RWPE1 (cell line): ENCODE measurements around the gene HACE1.
A peak's percentile ranks its signal among the peaks of the same experiment; 100 is the strongest.

Experiments used
- CTCF ChIA-PET: fragments of 350-600 bp; sonication (Branson Sonifier 250); formaldehyde crosslinking; extraction: SDS; loops from one replicate; lab custom pipeline; 2021; lab: Yijun Ruan, JAX
- POLR2A ChIA-PET: fragments of 400-600 bp; formaldehyde crosslinking; extraction: SDS; loops from one replicate; lab custom pipeline; 2020; ENCODE audit warnings: antibody characterized with exemption; ENCODE audit not compliant: low non-redundant PET; lab: Yijun Ruan, JAX
- DNase-seq: peaks from one replicate; pipeline ENCODE4 v3.0.0; 2012; ENCODE audit warnings: low spot score
- H3K27ac ChIP-seq: fragments of 450-650 bp; 2 replicates; pipeline ENCODE4 v1.5.1; 2017
- TF ChIP-seq, protein P1 (sequence below): fragments of 450-650 bp; conservative IDR thresholded peaks from 2 replicates; pipeline ENCODE4 v1.5.1; 2017; ENCODE audit warnings: low read depth, mild to moderate bottlenecking

The HACE1 gene

DNA sequence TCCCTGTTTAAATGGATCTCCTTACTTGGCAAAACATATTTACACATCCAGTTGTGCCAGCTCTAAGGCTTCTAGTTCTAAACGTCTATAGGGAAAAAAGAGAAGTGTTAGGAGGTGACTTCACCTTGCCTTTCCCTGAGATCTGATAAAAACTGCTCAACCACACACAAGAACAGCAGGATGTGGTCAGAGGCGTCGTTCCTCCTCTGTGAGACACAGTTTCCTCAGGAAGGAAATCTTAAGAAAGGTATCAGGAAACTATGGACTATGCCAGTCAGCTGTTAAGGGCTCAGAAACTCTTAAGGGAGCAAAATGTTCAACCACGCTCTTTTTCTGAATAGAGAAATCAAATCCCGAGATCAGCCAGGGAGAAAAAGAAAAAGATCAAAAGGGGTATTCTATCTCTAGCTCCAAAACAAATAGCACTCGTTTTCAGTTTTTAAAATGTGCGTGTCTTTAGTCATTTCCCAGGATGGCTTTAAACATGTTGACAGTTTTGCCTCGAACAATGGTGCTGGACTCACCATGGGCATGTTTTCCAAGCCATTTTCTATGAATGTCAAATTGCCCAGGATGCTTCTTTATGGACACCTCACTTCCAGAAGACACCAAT, 154.5 kb downstream of the HACE1 start:
- DNase-seq: peak; percentile 36
- TF ChIP-seq, protein P1, sequence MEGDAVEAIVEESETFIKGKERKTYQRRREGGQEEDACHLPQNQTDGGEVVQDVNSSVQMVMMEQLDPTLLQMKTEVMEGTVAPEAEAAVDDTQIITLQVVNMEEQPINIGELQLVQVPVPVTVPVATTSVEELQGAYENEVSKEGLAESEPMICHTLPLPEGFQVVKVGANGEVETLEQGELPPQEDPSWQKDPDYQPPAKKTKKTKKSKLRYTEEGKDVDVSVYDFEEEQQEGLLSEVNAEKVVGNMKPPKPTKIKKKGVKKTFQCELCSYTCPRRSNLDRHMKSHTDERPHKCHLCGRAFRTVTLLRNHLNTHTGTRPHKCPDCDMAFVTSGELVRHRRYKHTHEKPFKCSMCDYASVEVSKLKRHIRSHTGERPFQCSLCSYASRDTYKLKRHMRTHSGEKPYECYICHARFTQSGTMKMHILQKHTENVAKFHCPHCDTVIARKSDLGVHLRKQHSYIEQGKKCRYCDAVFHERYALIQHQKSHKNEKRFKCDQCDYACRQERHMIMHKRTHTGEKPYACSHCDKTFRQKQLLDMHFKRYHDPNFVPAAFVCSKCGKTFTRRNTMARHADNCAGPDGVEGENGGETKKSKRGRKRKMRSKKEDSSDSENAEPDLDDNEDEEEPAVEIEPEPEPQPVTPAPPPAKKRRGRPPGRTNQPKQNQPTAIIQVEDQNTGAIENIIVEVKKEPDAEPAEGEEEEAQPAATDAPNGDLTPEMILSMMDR: no peak
- POLR2A ChIA-PET: no interaction called here
- H3K27ac ChIP-seq: no peak overlapping the region
- CTCF ChIA-PET: no interaction called here

DNA sequence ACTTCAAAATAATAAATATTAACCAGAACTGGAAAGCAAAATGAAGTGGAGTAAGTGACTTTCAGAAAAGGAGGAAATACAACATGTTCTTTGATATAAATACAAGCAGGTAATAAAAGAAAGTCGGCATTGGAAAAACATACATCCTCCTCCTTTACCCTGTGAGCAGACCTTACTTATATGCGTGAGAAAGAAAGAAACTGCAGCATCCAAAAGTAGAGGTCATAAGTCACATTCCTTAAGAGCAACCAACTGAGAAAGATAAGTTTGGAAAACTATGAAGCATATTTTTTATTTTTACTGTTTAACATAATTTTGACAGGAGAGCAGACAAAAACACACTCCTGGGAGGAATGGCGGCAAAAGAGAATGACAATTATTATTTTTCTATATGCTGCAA, 155.5 kb downstream of the HACE1 start:
- TF ChIP-seq, protein P1: no peak

DNA sequence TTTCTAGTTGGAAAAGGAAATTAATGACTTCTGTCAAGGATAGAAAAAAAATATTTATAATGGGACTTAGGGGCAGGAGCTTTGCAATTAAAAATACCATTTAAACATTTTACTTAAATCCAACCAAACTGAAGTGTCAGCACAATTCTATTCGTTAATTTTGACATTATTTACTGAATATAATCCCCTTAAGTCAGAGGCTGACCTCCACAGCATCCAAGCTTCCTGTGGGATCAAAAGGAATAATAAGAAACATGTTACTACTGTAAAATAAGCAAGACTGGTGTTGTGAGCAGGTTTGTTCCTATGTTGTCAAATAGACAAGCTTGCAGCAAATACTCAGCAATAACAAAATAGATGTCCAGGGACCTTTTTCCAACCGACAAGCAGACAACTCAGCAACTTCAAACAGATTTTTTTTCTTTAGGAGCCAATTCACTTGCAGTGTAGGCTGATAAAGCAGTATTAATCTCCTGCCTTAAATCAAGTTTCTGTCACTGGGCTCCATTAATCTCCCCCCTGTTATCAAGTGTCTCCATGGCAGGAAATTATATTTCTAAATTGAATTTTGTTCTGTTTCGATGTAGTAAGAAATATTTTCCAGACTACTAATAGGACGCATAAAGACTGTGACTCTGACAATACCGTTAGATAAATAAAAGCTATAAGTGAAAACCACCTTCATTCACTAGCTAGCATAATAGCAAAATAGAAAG, 157.4 kb downstream of the HACE1 start:
- H3K27ac ChIP-seq: no peak overlapping the region
- DNase-seq: no peak
- POLR2A ChIA-PET: no interaction called here
- TF ChIP-seq, protein P1: no peak
- CTCF ChIA-PET: interaction anchor here (0.5 kb wide), 1 partner anchor 24 kb away, joined by 3 read pairs; no protein-coding TSS in a partner anchor

More for the DNA sequence above, 155.5 kb downstream of the HACE1 start:
- ChIA-PET CTCF (no interaction called here), POLR2A (no interaction called here)
- H3K27ac ChIP-seq: no peak overlapping the region
- DNase-seq: no peak

DNA sequence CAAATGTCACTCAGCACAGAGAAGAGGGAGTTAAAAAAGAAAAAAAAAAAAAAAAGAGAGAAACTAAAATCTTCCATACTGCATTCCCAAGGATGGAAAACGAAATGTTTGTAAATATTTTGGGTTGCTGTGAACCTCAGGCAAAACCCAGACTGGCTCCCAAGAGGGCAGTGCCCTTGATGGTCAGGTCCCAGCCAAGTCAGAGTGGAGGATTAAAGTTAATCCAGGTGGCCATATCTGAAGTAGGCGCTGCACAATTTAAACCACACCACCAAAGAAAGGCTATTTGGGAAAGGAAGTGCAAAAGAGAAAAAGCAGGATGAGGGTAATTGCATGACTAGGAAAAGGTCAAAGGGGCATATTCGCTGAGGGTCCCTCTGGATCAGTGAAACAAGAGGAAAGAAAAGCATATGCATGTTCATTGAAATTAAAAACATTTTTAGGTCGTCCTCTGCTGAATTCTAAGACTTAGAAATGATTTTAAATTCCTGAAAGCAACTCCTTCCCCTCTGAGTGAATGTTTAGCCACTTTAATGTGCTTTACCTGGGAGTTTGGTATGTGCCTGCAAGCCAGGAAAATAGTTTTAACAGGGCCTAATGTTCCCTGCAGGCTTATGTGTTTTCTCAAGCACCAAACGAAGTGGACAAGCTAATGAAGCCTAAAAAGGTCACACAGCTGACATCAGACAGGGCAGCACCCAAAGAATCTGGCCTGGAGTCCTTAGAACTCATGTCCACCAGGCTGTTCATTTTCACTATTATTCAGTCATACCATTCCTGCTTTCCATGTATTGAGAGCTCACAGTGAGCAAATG, 159.1 kb downstream of the HACE1 start:
- DNase-seq: no peak
- no peak overlapping the region for H3K27ac ChIP-seq
- TF ChIP-seq, protein P1: no peak
- ChIA-PET POLR2A (no interaction called here), CTCF (interaction anchor here (0.6 kb wide), 1 partner anchor 80 kb away, joined by 4 read pairs; no protein-coding TSS in a partner anchor)

DNA sequence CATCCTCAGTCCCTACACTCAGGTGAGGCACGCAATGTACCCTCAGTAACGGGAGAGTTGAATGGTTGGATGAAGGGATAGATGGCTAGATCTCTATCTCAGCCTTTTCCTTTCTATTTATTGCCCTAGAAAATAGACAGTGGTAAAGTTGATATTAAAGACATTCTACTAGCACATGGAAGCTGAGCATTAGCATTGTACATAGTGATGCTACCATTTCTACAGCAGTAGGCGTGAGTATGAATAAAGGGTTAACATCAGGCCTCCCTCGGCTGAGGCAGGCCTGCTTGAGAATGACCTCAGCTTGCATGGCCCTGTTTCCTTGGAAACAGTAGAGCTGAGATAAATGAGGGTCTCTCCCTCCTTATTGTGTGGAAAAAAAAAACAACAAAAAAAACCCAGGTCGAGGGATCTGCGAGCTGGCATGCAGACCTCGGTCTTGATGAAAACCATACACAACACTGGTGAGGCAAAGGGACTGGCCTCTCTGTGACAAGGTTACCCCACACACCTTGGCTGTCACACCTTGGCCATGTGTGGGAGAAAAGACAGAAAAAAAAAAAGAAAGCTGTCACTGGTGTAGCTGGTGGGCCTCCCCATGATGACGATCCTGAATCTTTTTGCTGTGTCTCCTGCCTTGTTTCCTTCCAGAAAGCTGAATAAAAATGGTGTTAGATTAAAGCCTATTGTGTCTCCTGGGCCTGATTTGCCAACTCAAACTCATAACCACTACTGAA, 160.0 kb downstream of the HACE1 start:
- no peak for DNase-seq
- CTCF ChIA-PET: interaction anchor here (0.6 kb wide), 1 partner anchor 80 kb away, joined by 4 read pairs; no protein-coding TSS in a partner anchor
- TF ChIP-seq, protein P1: no peak
- POLR2A ChIA-PET: no interaction called here
- no peak overlapping the region for H3K27ac ChIP-seq
